B cell (primary cell): ENCODE measurements around the gene HDAC9. TPM values are rescaled to one million over a fixed set of nuclear protein-coding genes. Genes with fewer than 3 reads are reported as not detected.

ENCODE experiments used
- ATAC-seq: fragments of 200-7000 bp; cut with Tn5 transposase; one replicate; pipeline ENCODE4 v1.10.0; 2021; ENCODE audit warnings: low read depth, mild to moderate bottlenecking, moderate number of reproducible peaks, moderate library complexity
- CTCF ChIA-PET: fragments of 350-600 bp; sonication (Branson Sonifier 250); formaldehyde crosslinking; loops from one replicate; lab custom pipeline; 2021; ENCODE audit warnings: antibody characterized with exemption, inconsistent platforms; lab: Charles Lee
- POLR2A ChIA-PET: fragments of 350-600 bp; sonication (Branson Sonifier 250); formaldehyde crosslinking; loops from one replicate; lab custom pipeline; 2021; ENCODE audit warnings: antibody characterized with exemption; lab: Charles Lee
- DNase-seq: peaks from one replicate; pipeline ENCODE4 v3.0.0; 2013
- H2AFZ ChIP-seq: 2 replicates; pipeline ENCODE4 v1.6.1; 2012; ENCODE audit warnings: mild to moderate bottlenecking, low read depth, low read length; ENCODE audit not compliant: insufficient read depth, poor library complexity, severe bottlenecking
- H3K27ac ChIP-seq, 2 donors: 1 replicate in 1 of 2; 2 replicates in 1 of 2; pipeline ENCODE4 v1.5.1; 2012 to 2013; ENCODE audit warnings: low read length in 2 of 2, mild to moderate bottlenecking in 2 of 2, moderate library complexity in 1 of 2
- H3K27me3 ChIP-seq, 4 experiments: fragments of 200-600 bp in 1 of 4; sonication (generic) in 1 of 4; replicated peaks in 1 of 4; 1 replicate in 2 of 4; 2 replicates in 2 of 4; pipeline versions ENCODE4 v1.6.1 to v1.7.0; 2013 to 2016; ENCODE audit warnings: low read length in 3 of 4, mild to moderate bottlenecking in 2 of 4, mixed read lengths in 1 of 4, moderate library complexity in 1 of 4; ENCODE audit not compliant: insufficient read depth in 4 of 4, control insufficient read depth in 3 of 4; ENCODE audit errors: control extremely low read depth in 1 of 4
- H3K36me3 ChIP-seq, 2 experiments: replicated peaks in 1 of 2; 1 replicate in 1 of 2; 2 replicates in 1 of 2; pipeline versions ENCODE4 v1.6.1 to v1.7.1; 2013; ENCODE audit warnings: low read length in 1 of 2; ENCODE audit not compliant: insufficient read depth in 2 of 2, control insufficient read depth in 1 of 2; ENCODE audit errors: control extremely low read depth in 1 of 2, extremely low read depth in 1 of 2
- H3K4me1 ChIP-seq, 2 donors: fragments of 200-600 bp in 1 of 2; sonication (generic) in 1 of 2; 1 replicate in 1 of 2; 2 replicates in 1 of 2; pipeline versions ENCODE4 v1.5.1 to v1.6.1; 2013 to 2017; ENCODE audit warnings: low read length in 2 of 2; ENCODE audit not compliant: control insufficient read depth in 2 of 2, insufficient read depth in 2 of 2
- H3K4me2 ChIP-seq: replicated peaks from 2 replicates; pipeline ENCODE3; 2012; ENCODE audit warnings: mild to moderate bottlenecking, low read depth, low read length; ENCODE audit not compliant: poor library complexity, severe bottlenecking
- H3K4me3 ChIP-seq, 5 experiments: fragments of 200-600 bp in 1 of 5; sonication (generic) in 1 of 5; 1 replicate in 3 of 5; 2 replicates in 2 of 5; pipeline versions ENCODE4 v1.5.1 to v1.7.0; 2011 to 2016; ENCODE audit warnings: low read length in 4 of 5, mild to moderate bottlenecking in 4 of 5, low read depth in 2 of 5, control low read depth in 1 of 5, moderate library complexity in 1 of 5; ENCODE audit not compliant: insufficient read depth in 1 of 5; ENCODE audit errors: control extremely low read depth in 1 of 5, extremely low read depth in 1 of 5
- H3K79me2 ChIP-seq: fragments of 200-600 bp; sonication (generic); one replicate; pipeline ENCODE4 v1.6.0; 2016; ENCODE audit warnings: low read length; ENCODE audit not compliant: control insufficient read depth, insufficient read depth
- H3K9ac ChIP-seq: fragments of 200-600 bp; sonication (generic); 2 replicates; pipeline ENCODE4 v1.6.1; 2017; ENCODE audit warnings: mild to moderate bottlenecking, low read length, moderate library complexity
- H3K9me3 ChIP-seq, 3 donors: one replicate each; pipeline versions ENCODE4 v1.6.1 to v1.7.1; 2013; ENCODE audit warnings: low read length in 2 of 3; ENCODE audit not compliant: control insufficient read depth in 2 of 3, insufficient read depth in 1 of 3; ENCODE audit errors: control extremely low read depth in 1 of 3
- H4K20me1 ChIP-seq: 2 replicates; pipeline ENCODE4 v1.6.0; 2012; ENCODE audit warnings: mild to moderate bottlenecking, low read length; ENCODE audit not compliant: insufficient read depth, control insufficient read depth, poor library complexity, severe bottlenecking
- H3K27ac Mint-ChIP-seq: one replicate; pipeline ENCODE4 v1.8.0; 2021; ENCODE audit warnings: mixed read lengths
- H3K27me3 Mint-ChIP-seq: one replicate; pipeline ENCODE4 v1.8.0; 2021; ENCODE audit warnings: mixed read lengths
- H3K4me1 Mint-ChIP-seq: one replicate; pipeline ENCODE4 v1.8.0; 2021; ENCODE audit warnings: mixed read lengths
- H3K4me3 Mint-ChIP-seq: one replicate; pipeline ENCODE4 v1.8.0; 2021; ENCODE audit warnings: mixed read lengths
- H3K9me3 Mint-ChIP-seq: one replicate; pipeline ENCODE4 v1.8.0; 2022; ENCODE audit warnings: mixed read lengths; ENCODE audit not compliant: insufficient read depth
- CTCF ChIP-seq: fragments of 200-600 bp; IDR thresholded peaks from one replicate; pipeline ENCODE4 v1.8.0; 2022; ENCODE audit warnings: antibody characterized with exemption, mild to moderate bottlenecking
- EZH2 ChIP-seq: IDR thresholded peaks from 2 replicates; pipeline ENCODE4 v1.6.1; 2012; ENCODE audit warnings: borderline replicate concordance, low read depth, mild to moderate bottlenecking, moderate library complexity, low read length; ENCODE audit not compliant: insufficient read depth, poor library complexity, severe bottlenecking
- WGBS: methylation state at CpG from one replicate; pipeline ENCODE4 v1.1.5; 2013; ENCODE audit warnings: missing lambda C conversion rate; ENCODE audit not compliant: insufficient coverage; 5-methylcytosine and 5-hydroxymethylcytosine counted together
- intact Hi-C: fragments of 100-400 bp; cut with micrococcal nuclease; formaldehyde crosslinking; loops from one replicate; pipeline ENCODE4 v1.10.0; 2022
- polyA plus RNA-seq: library from polyadenylated mRNA; depleted of rRNA; stranded (reverse); fragments of >200 nt; gene quantifications from 2 replicates; pipeline ENCODE4 v1.2.3, GENCODE V29; 2012
- total RNA-seq, 2 donors: library from RNA; stranded (reverse); fragments of 120-200 nt in 1 of 2; gene quantifications; 1 replicate in 1 of 2; 2 replicates in 1 of 2; pipeline versions ENCODE4 v1.2.3 to v1.2.4, GENCODE V29; 2013 to 2022

The HDAC9 gene
- total and polyA plus RNA-seq, 2 donors (not counting 1 experiment from before 2014, with no cell fraction given): 49.1 to 64.8 TPM

- Histone ChIP-seq H2AFZ (no peak overlapping the region), H3K27me3 (no peaks in the 10 kb centered on the region), H3K27ac (no peak overlapping the region), H3K9ac (no peak overlapping the region), H4K20me1 (no peaks in the 10 kb centered on the region), H3K4me3 (no peak overlapping the region), H3K36me3 (peaks cover 13 to 70% of the 10 kb centered on the region in 2 experiments), H3K4me2 (no peak overlapping the region), H3K4me1 (no peaks in the 10 kb centered on the region), H3K79me2 (no peaks in the 10 kb centered on the region), H3K9me3 (no peaks in the 10 kb centered on the region)
- Mint-ChIP-seq H3K27me3 (no peaks in the 10 kb centered on the region), H3K27ac (no peak overlapping the region), H3K9me3 (no peaks in the 10 kb centered on the region), H3K4me1 (peaks cover 3% of the 10 kb centered on the region), H3K4me3 (no peak overlapping the region)
- no CpG with 5 or more reads among the region's 2 CpGs for WGBS
- ChIA-PET POLR2A (no interaction called here), CTCF (interaction anchor here (0.8 to 2.5 kb wide), 5 partner anchors 9 to 302 kb away, joined by 3 to 9 read pairs (median 3); no protein-coding TSS in a partner anchor)
- ATAC-seq (no peak), DNase-seq (no peak)
- TF ChIP-seq EZH2 (no peak), CTCF (no peak)
- intact Hi-C loops: no loop called here
These were observed 158.0 kb downstream of the HDAC9 start for GRCh38 chr7:18653381-18654155.

- Histone ChIP-seq H3K27ac (no peak overlapping the region), H2AFZ (no peak overlapping the region), H3K4me2 (no peak overlapping the region), H3K36me3 (peaks cover 10 to 62% of the 10 kb centered on the region in 2 experiments), H3K9ac (no peak overlapping the region), H4K20me1 (no peaks in the 10 kb centered on the region), H3K9me3 (no peaks in the 10 kb centered on the region), H3K4me3 (no peak overlapping the region), H3K27me3 (no peaks in the 10 kb centered on the region), H3K4me1 (no peaks in the 10 kb centered on the region), H3K79me2 (no peaks in the 10 kb centered on the region)
- Mint-ChIP-seq H3K4me3 (no peak overlapping the region), H3K27me3 (no peaks in the 10 kb centered on the region), H3K27ac (peak overlapping the region; percentile 53), H3K4me1 (peaks cover 3% of the 10 kb centered on the region), H3K9me3 (no peaks in the 10 kb centered on the region)
- no peak for TF ChIP-seq EZH2
- no peak for TF ChIP-seq CTCF
- ATAC-seq (no peak), DNase-seq (no peak)
- CTCF ChIA-PET: interaction anchor here (0.9 to 2.5 kb wide), 5 partner anchors 8 to 302 kb away, joined by 3 to 24 read pairs (median 4); no protein-coding TSS in a partner anchor
- 98% methylated on average over 9 of the region's 9 CpGs for WGBS
- intact Hi-C loops: no loop called here
- POLR2A ChIA-PET: no interaction called here
These were observed 159.2 kb downstream of the HDAC9 start for GRCh38 chr7:18654709-18655108.
